ENCODE data around the gene PHLPP1. TPM values are rescaled to one million over a fixed set of nuclear protein-coding genes. Genes with fewer than 3 reads are reported as not detected.
"Not testable (repeated sequence)": the region's sequence is repeated elsewhere in the genome, so short reads cannot be mapped to it uniquely, and the experiment has no call there.

Gene PHLPP1
- total RNA-seq, 6 experiments from 2014 or later: 4.5 to 7.9 (median 5.5) TPM

DNA sequence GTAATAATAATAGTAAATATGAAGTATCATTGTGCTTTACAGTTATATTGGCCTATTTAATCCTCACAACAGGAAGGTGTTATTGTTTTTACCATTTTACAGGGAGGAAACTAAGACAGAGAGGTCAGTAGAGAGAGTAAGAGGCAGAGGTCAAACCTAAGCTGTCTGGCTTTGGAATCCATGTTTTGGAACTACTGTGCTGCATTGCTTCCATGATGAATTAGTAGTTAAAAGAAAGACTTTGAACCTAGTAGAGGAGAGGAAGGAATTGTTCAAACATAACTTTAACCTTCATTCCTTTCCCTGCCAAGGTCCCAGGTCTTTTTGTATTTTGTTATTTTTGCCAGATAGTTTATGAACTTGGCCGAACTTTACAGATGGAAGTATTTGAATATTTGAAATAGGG, 80.9 kb downstream of the PHLPP1 start:
- no peaks in the 10 kb centered on the region for H3K27me3 Mint-ChIP-seq (ENCODE audit: insufficient read depth)
- H3K4me1 Mint-ChIP-seq (ENCODE audit: low read depth): peaks cover 14% of the 10 kb centered on the region
- H3K27ac Mint-ChIP-seq: no peak overlapping the region
- no peak for DNase-seq
- no peaks in the 10 kb centered on the region for H3K36me3 Mint-ChIP-seq (ENCODE audit: low read depth)
- no peak for TF ChIP-seq CTCF (IDR thresholded peaks at IDR 0.05)
- H3K4me3 Mint-ChIP-seq: no peak overlapping the region
- no peaks in the 10 kb centered on the region for H3K9me3 Mint-ChIP-seq

- H3K4me1 Mint-ChIP-seq (ENCODE audit: low read depth): peaks cover 12% of the 10 kb centered on the region
- no peak overlapping the region for H3K27ac Mint-ChIP-seq
- TF ChIP-seq CTCF (IDR thresholded peaks at IDR 0.05): no peak
- H3K27me3 Mint-ChIP-seq (ENCODE audit: insufficient read depth): no peaks in the 10 kb centered on the region
- no peak for DNase-seq
- no peaks in the 10 kb centered on the region for H3K36me3 Mint-ChIP-seq (ENCODE audit: low read depth)
- no peak overlapping the region for H3K4me3 Mint-ChIP-seq
- no peaks in the 10 kb centered on the region for H3K9me3 Mint-ChIP-seq
Measured at GRCh38 chr18:62797329-62797728, 82.0 kb downstream of the PHLPP1 start.

DNA sequence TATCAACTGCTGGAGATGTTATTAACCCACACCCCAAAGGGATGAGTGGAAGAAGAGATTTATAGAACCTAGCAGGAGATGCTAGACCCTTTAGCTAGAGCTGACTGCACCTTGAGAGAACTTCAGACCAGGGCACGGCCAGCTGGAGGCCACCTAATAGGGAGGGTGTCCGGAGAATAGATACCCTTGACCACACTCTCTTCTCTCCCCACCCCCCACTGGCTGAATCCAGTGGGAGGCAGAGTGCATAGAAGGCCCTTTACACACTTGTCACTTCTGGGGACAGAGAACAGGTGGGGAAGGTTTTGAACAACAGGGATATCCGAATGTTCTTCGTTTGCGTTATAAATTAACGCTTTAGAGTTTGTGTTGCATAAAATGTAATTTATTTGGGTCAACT, 84.6 kb downstream of the PHLPP1 start:
- H3K27me3 Mint-ChIP-seq (ENCODE audit: insufficient read depth): no peaks in the 10 kb centered on the region
- TF ChIP-seq CTCF (IDR thresholded peaks at IDR 0.05): no peak
- H3K9me3 Mint-ChIP-seq: no peaks in the 10 kb centered on the region
- H3K36me3 Mint-ChIP-seq (ENCODE audit: low read depth): no peaks in the 10 kb centered on the region
- H3K4me3 Mint-ChIP-seq: no peak overlapping the region
- peaks cover 12% of the 10 kb centered on the region for H3K4me1 Mint-ChIP-seq (ENCODE audit: low read depth)
- DNase-seq: no peak
- no peak overlapping the region for H3K27ac Mint-ChIP-seq

DNA sequence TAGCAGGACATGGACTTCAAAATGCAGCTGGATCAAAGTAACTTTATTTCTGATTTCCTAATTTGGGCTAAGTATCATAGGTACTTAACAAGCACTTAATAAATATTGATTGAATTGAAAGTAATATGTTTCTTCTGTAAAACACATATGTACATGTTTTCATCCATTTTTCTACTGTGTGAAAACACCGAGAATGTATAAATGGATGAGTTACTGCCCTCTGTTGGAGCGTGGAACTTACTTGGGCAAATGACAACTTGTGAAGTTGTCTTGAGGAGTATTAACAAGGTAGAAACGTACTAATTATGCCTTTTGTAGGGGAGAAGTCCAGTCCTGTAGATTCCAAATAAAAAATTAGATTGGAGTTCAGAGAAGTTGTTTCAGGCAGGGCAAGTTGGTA, 87.2 kb downstream of the PHLPP1 start:
- no peak overlapping the region for H3K27ac Mint-ChIP-seq
- peak; percentile 45; the same call in 1 of the 2 replicates for TF ChIP-seq CTCF (IDR thresholded peaks at IDR 0.05)

DNA sequence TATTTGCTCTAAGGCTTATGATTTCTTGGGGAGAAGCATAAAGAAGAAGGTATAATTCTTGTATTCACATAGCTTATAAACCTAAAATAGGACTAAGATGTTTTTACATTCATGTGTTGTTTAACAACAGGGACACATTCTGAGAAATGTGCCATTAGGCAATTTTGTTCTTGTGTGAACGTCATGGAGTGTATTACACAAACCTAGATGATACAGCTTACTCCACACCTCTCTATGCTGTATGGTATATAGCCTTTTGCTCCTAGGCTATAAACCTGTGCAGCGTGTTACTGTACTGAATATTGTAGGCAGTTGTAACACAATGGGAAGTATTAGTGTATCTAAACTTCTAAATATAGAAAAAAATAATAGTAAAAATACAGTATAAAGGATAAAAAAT, 92.1 kb downstream of the PHLPP1 start:
- Mint-ChIP-seq H3K27me3 (ENCODE audit: insufficient read depth) (no peaks in the 10 kb centered on the region), H3K4me3 (no peak overlapping the region), H3K36me3 (ENCODE audit: low read depth) (no peaks in the 10 kb centered on the region), H3K9me3 (no peaks in the 10 kb centered on the region), H3K27ac (no peak overlapping the region), H3K4me1 (ENCODE audit: low read depth) (no peaks in the 10 kb centered on the region)
- no peak for DNase-seq
- no peak for TF ChIP-seq CTCF (IDR thresholded peaks at IDR 0.05)

More for the DNA sequence above, 87.2 kb downstream of the PHLPP1 start:
- no peak for DNase-seq
- Mint-ChIP-seq H3K4me1 (ENCODE audit: low read depth) (peaks cover 12% of the 10 kb centered on the region), H3K9me3 (no peaks in the 10 kb centered on the region), H3K4me3 (no peak overlapping the region), H3K36me3 (ENCODE audit: low read depth) (no peaks in the 10 kb centered on the region), H3K27me3 (ENCODE audit: insufficient read depth) (no peaks in the 10 kb centered on the region)

- H3K9me3 Mint-ChIP-seq: no peaks in the 10 kb centered on the region
- H3K4me3 Mint-ChIP-seq: no peak overlapping the region
- no peaks in the 10 kb centered on the region for H3K27me3 Mint-ChIP-seq (ENCODE audit: insufficient read depth)
- no peaks in the 10 kb centered on the region for H3K36me3 Mint-ChIP-seq (ENCODE audit: low read depth)
- no peaks in the 10 kb centered on the region for H3K4me1 Mint-ChIP-seq (ENCODE audit: low read depth)
- H3K27ac Mint-ChIP-seq: no peak overlapping the region
- TF ChIP-seq CTCF (IDR thresholded peaks at IDR 0.05): no peak
- no peak for DNase-seq
Measured at GRCh38 chr18:62808123-62808522, 92.8 kb downstream of the PHLPP1 start.

DNA sequence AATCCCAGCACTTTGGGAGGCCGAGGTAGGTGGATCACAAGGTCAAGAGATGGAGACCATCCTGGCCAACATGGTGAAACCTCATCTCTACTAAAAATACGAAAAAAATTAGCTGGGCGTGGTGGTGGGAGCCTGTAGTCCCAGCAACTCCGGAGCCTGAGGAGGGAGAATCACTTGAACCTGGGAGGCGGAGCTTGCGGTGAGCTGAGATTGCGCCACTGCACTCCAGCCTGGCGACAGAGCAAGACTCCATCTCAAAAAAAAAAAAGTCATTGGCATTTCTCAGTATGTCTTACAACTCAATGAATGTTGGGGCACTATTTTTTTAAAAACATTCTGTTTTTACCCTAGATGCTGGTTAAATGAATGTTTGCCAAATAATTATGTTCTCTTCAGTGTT, 94.1 kb downstream of the PHLPP1 start:
- not testable (repeated sequence) for H3K27me3 Mint-ChIP-seq (ENCODE audit: insufficient read depth); DNase-seq; H3K4me3 Mint-ChIP-seq; H3K9me3 Mint-ChIP-seq; H3K27ac Mint-ChIP-seq; H3K4me1 Mint-ChIP-seq (ENCODE audit: low read depth); H3K36me3 Mint-ChIP-seq (ENCODE audit: low read depth)
